CD4-positive, alpha-beta T cell treated with Interleukin-15 for 4 hours (primary cell): ENCODE measurements around the gene NR2E1.

ENCODE experiments used
- DNase-seq: peaks from one replicate; pipeline ENCODE4 v3.0.0-alpha.2; 2020; ENCODE audit warnings: low spot score

Gene NR2E1

DNA sequence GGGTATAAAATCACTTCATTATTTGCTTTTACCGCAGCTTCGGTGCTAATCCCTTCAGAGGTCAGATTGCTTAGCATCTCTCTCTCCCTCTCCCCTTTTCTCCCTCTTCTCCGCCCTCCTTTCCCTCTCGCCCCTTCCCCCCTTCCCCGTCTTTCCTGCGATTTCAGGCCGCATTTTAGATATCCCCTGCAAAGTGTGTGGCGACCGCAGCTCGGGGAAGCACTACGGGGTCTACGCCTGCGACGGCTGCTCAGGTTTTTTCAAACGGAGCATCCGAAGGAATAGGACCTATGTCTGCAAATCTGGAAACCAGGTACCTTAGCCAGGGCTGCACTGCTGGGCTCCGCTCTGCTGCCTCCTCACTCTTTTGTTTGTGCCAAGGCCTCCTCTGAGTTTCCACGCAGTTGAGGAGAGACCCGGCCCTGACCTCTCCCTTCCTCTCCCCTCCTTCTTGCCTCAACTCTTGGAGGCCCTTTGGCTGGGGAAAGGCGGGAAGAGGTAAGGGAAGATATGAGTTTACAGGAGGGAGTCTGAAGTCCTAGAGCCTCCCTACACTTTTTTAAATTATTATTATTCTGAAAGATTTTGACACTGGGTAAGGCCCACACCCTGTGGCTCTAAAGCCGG is 5.6 kb downstream of the NR2E1 start:
- no peak for DNase-seq

GRCh38 chr6:108171918-108172516 is 6.2 kb downstream of the NR2E1 start:
- no peak for DNase-seq

DNA sequence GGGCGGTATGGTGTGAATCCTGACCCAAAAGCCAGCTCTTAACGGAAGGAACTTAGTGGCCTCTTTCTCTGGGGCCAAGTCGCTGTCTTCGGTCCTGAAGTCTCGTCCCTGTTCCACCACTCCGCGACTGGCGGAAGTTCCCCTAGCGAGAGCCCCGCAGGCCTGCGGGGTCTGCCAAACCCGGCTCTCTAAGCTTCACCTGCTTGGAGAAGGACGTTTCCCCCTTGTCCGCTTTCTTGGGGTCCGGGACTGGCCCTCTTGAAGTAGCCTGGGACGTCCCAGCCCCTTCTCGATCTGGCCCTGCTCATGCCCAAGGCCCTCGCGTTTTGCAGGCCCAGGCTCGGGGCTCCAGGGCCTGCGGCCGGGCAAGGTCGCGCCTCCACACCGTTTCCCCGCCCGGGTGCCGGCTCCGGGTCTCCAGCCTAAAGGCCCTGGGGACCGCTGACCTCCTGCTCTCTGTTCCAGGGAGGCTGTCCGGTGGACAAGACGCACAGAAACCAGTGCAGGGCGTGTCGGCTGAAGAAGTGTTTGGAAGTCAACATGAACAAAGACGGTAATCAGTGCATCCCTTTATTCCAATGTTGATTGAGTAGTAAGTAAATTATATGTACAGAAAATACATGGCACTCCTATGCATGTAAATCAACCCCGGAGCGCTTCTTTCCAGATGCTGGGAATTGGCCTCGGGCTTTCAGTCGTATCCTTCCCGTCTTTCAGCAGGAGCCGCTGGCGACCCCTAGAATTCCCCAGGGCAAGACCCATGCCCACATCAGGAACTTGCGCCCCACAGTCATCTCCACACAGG is 8.8 kb downstream of the NR2E1 start:
- DNase-seq = no peak

GRCh38 chr6:108175176-108175591 is 9.4 kb downstream of the NR2E1 start:
- no peak for DNase-seq

DNA sequence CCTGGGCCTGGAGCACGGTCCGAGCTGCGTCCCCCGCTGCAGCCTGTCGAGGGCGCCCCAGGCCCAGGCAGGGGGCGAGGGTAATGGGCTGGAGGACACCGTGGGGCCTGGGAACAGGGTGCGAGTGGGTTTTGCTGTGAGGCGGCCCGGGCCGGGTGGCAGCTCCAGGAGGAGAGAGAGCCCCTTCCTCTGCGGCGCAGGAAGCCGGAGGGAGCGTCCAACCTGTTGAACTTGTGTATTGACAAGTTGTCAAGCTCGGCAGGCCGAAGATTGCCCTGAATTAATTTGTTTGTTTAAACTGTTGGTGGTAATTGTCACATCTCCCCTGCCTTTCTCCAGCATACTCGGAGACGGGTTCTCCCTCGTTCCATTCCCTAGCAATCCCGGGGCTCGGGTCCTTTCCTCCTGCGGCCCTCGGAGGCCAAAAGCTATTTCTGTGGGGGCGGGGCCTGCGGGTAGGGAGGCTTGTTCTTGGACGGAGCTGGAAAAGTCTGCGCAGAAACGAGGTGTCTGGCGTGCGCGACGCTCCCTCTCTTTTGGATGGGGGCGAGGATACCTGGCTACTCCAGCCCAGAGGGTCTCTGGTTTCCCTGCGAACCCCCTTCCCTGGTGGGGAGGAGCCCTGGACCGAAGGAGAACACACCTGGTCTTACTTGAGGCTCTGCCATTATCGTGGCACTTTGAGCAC is 9.9 kb downstream of the NR2E1 start:
- DNase-seq = no peak

GRCh38 chr6:108176281-108177089 is 10.7 kb downstream of the NR2E1 start:
- no peak for DNase-seq

- no peak for DNase-seq
Observed at GRCh38 chr6:108179741-108180140, 13.9 kb downstream of the NR2E1 start.

GRCh38 chr6:108180266-108180665 is 14.4 kb downstream of the NR2E1 start:
- DNase-seq = no peak

DNA sequence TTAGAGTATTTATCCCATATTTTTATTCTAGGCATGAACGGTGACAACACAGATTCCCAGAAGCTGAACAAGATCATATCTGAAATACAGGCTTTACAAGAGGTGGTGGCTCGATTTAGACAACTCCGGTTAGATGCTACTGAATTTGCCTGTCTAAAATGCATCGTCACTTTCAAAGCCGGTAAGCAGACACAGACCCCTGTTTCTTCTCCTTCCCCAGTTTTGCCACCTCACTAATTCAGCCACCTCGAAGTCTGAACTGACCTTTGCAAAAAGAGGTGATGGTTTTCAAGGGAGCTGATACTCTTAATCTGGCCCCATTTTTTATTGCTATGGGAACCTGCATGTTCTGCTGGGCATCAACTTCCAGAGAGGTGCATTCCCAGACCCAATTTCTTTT is 15.0 kb downstream of the NR2E1 start:
- no peak for DNase-seq

GRCh38 chr6:108186226-108186625 is 20.4 kb downstream of the NR2E1 start:
- no peak for DNase-seq

- DNase-seq = no peak
Observed at GRCh38 chr6:108187519-108187918, 21.7 kb downstream of the NR2E1 start.

DNA sequence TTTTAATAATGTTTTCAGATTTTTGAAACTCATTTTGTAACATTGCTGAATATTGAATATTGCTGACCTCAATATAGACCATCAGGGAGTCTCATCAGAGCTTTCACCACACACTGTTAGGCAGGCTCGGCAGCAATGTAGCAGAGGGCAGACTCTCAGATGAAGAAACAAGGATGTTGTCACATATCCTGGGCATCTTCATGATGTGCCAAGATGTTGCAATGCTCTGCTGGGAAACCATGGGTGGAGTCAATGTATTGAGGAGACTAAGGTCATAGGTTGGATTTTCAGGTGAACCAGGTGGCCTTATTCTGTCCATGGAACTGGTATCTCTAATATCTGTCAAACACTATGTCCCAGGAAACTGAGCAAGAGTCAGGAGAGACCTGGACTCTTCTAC is 27.3 kb downstream of the NR2E1 start:
- no peak for DNase-seq

GRCh38 chr6:108193835-108194234 is 28.0 kb downstream of the NR2E1 start:
- no peak for DNase-seq

GRCh38 chr6:108194503-108194902 is 28.7 kb downstream of the NR2E1 start:
- DNase-seq = no peak

GRCh38 chr6:108195209-108195608 is 29.4 kb downstream of the NR2E1 start:
- no peak for DNase-seq

DNA sequence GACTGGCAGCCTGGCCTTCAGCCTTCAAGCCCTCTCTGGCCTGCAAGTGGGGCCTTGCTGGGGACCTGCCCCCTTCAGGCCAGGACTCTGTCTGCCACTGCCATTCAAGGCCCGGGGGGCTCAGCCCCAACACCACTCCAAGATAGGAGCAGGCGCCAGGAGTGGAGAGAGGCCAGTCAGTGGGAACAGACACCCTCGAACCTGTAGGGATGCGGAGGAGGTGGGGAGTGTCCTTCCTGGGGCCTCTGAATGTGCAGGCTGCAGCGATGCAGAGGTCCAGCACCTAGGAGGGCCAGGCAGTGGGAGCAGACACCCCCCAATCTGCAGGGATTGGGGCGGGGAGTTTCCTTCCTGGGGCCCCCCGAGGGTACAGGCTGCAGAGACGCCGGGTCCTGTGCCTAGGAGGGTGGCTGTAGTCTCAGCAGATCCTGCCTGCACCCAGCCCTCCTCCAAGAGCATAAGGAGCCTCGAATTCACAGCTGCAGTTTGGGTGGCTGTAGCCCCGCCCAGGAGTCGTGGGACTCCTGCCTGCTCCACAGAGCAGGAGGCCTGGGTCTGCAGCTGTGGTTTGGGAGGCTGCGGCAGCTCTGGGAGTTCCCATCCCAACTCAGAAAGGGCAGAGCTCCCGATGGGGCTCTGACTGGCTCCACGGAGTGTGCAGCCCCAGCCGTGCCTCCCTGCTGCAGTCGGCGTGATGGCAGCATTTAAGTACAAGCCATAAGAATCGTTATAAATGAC is 33.1 kb downstream of the NR2E1 start:
- DNase-seq = no peak

DNA sequence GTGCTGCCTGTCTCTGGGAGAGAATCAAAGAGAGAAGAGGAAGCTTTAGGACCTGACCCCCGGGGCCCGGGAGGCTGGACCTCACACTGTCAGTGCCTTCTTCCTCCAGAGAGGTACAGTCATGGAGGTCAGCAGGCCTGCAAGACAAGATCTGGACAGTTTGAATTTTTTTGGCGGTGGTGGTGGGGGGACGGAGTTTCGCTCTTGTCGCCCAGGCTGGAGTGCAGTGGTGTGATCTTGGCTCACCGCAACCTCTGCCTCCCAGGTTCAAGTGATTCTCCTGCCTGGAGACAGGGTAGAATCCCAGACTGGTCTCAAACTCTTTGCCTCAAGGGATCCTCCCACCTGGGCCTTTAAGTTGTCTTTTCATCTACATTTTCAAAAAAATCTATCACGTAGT is 34.4 kb downstream of the NR2E1 start:
- no peak for DNase-seq

DNA sequence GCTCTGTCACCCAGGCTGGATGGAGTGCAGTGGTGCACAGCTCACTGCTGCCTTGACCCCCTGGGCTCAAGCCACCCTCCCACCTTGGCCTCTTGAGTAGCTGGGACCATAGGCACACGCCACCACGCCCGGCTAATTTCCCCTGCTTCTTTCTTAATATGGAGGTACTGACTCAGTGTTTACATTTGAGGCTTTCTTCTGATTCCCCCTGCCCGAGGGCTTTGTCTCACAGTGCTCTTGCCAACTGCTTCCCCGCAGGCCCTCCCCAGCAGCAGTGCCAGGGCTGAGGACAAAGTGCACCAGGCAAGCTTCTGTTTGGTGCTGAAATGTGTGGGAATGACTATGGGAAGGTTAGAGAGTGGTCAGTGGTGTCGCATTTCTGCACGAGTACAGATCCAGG is 34.8 kb downstream of the NR2E1 start:
- no peak for DNase-seq

DNA sequence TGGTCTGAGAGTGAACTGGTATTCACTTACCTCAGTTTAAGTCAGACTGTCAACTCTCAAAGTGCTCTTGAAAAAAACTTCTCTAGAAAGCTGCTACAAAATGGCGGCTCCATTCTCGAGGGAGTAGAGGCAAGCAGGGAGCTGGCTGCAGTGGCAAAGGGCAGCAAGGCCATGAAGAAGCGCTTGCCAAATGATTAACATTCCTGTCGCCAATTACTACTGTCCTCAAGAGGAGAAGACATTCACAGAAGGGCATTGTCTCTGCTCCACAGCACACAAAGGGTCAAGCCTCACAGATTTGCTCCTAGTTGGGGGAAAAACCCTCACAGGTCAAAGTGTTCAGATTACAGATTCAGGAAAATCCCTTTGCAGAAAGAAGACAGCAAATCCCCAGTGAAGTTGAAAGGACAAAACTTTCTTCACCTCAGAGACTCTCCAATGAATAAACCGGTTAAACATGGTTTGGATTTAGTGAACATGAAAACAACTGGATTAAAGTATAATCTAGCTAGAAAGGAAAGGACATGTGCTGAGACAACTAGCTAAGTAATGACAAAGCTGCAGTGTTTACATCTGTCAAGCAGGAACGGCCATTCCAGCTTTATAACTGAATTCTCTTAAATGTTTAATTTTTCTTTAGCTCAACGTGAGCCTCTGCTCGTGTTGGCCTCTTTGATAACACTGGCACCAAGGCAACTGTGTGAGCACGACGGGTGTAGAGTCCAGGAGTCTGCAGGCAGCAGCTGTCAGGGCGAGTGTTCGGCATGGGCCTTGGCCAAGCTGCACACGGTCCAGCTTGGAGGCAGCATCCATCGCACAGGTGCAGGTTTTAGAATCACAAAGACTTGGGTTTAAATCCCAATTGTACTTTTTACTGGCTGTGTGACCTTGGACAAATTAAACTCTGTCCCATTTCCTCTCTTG is 37.6 kb downstream of the NR2E1 start:
- no peak for DNase-seq

DNA sequence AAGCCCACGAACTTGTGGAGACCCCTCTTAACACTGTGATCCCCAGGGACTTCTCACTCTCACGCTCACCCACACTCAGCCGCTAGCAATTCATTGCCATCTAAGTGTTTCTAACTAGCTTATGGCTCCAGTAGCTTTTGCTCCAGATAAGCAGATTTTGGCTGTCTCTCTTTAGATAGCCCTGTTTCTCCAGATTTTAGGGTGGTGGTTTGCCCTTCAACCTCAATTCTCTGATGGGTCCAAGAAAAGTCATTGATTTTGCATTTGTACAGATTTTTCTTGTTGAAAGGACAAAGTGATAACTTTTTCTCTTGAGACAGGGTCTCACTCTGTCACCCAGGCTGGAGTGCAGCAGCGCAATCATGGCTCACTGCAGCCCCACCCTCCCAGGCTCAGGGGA is 41.2 kb downstream of the NR2E1 start:
- DNase-seq = no peak
